Measurements from ENCODE around the gene PIK3R2. TPM values are rescaled to one million over a fixed set of nuclear protein-coding genes. Genes with fewer than 3 reads are reported as not detected.

PIK3R2 gene
- total and polyA plus RNA-seq, 4 donors, result 1.5 to 37.8 (median 7.7) TPM

DNA sequence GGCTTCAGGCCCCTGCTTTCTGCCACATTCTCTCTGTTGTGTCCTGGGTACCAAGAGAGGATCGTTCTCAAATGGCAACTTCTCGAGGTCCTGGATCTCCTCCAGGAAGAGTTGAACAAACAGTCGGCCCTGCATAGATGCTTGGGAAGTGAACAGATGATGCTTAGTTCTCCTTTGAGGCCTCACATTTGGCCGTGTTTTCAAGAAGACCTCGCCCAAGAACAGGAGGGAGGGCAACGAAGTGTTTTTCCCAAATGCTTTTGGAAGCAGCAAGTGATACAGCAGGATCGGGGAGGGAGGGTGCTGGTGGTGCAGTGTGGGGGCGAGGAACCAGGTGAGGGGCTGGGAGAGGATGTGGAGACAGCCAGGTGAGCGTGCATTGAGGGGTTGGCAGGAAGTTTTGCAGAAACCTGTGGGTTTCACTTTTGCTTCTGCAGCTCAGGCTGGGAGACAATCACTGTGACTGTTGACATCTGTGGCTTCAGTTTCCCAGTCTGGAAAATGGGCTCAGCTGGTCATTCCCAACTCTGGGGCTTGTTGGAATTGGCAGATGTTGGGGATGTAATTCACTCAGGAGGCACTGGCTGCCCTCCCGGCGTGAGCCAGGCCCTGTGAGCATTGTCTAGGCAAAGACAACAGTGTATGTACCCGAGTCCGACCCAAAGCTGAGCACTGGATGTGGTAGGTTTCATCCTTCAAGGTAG, 33.8 kb upstream of the PIK3R2 start:
- H3K27ac ChIP-seq (ENCODE audit: low read depth in 1 of 2, low read length in 2 of 2), result peak overlapping the region; percentile 38 to 40
- H3K4me3 ChIP-seq (ENCODE audit: low read depth in 1 of 3, low read length in 3 of 3), result no peak overlapping the region
- DNase-seq (ENCODE audit: low spot score), result no peak
- TF ChIP-seq JUND (IDR thresholded peaks at IDR 0.05), result no peak
- no peak for TF ChIP-seq FOXA2 (IDR thresholded peaks at IDR 0.05)
- TF ChIP-seq HNF4G (IDR thresholded peaks at IDR 0.05), result no peak
- no peak for TF ChIP-seq SP1 (IDR thresholded peaks at IDR 0.05)
- H3K9ac ChIP-seq (ENCODE audit: low read depth in 1 of 2, low read length in 2 of 2), result no peak overlapping the region
- H3K9me3 ChIP-seq (ENCODE audit: control insufficient read depth in 4 of 4, low read length in 3 of 4), result no peaks in the 10 kb centered on the region
- no peaks in the 10 kb centered on the region for H3K27me3 ChIP-seq (ENCODE audit: control insufficient read depth in 4 of 4, insufficient read depth in 4 of 4, low read length in 3 of 4)
- peaks cover 3 to 22% (median 10%) of the 10 kb centered on the region in 4 donors for H3K36me3 ChIP-seq (ENCODE audit: control insufficient read depth in 4 of 4, insufficient read depth in 3 of 4, low read depth in 1 of 4, low read length in 3 of 4)
- WGBS, result 60% methylated on average over 13 of the region's 13 CpGs
- H3K4me1 ChIP-seq (ENCODE audit: control insufficient read depth in 4 of 4, insufficient read depth in 4 of 4, low read length in 3 of 4), result peaks cover 5 to 41% (median 25%) of the 10 kb centered on the region in 4 donors

DNA sequence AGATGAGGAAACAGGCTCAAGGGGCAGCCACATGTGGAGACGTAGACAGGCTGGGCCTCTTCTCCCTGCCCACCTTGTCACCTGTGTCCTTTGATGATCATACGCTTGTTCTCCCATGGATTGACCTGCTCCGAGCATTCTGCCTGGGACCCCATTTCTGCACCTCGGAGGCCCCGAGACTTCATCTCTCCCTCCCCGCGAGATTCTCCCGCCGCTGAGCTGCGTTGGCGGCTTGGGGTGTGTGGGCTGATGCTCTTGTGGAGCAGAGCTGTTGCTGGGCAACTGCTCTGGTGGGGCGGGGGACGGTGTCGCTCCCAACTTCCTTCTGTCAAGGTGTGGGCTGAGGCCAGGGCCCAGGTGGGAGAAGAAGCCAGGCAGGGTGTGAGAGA, 33.3 kb upstream of the PIK3R2 start:
- DNase-seq (ENCODE audit: low spot score), result no peak
- H3K4me1 ChIP-seq (ENCODE audit: control insufficient read depth in 4 of 4, insufficient read depth in 4 of 4, low read length in 3 of 4), result peaks cover 5 to 37% (median 25%) of the 10 kb centered on the region in 4 donors
- peaks cover 0 to 27% (median 13%) of the 10 kb centered on the region in 4 donors for H3K36me3 ChIP-seq (ENCODE audit: control insufficient read depth in 4 of 4, insufficient read depth in 3 of 4, low read depth in 1 of 4, low read length in 3 of 4)
- no peak overlapping the region for H3K9ac ChIP-seq (ENCODE audit: low read depth in 1 of 2, low read length in 2 of 2)
- 88% methylated on average over 14 of the region's 14 CpGs for WGBS
- TF ChIP-seq NR2F2 (IDR thresholded peaks at IDR 0.05), result no peak
- TF ChIP-seq, protein P1, sequence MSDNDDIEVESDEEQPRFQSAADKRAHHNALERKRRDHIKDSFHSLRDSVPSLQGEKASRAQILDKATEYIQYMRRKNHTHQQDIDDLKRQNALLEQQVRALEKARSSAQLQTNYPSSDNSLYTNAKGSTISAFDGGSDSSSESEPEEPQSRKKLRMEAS (IDR thresholded peaks at IDR 0.05), result no peak
- TF ChIP-seq YY1 (IDR thresholded peaks at IDR 0.05), result no peak
- no peak for TF ChIP-seq EGR1 (IDR thresholded peaks at IDR 0.05; ENCODE audit: low read depth in 2 of 2)
- TF ChIP-seq FOXA1 (IDR thresholded peaks at IDR 0.05), result no peak
- TF ChIP-seq HNF4G (IDR thresholded peaks at IDR 0.05), result no peak
- TF ChIP-seq TAF1 (conservative IDR thresholded peaks at IDR 0.05), result no peak
- TF ChIP-seq GABPA (IDR thresholded peaks at IDR 0.05 in 1 of 2, conservative IDR thresholded peaks at IDR 0.05 in 1 of 2), result no peak
- TF ChIP-seq, protein P2, sequence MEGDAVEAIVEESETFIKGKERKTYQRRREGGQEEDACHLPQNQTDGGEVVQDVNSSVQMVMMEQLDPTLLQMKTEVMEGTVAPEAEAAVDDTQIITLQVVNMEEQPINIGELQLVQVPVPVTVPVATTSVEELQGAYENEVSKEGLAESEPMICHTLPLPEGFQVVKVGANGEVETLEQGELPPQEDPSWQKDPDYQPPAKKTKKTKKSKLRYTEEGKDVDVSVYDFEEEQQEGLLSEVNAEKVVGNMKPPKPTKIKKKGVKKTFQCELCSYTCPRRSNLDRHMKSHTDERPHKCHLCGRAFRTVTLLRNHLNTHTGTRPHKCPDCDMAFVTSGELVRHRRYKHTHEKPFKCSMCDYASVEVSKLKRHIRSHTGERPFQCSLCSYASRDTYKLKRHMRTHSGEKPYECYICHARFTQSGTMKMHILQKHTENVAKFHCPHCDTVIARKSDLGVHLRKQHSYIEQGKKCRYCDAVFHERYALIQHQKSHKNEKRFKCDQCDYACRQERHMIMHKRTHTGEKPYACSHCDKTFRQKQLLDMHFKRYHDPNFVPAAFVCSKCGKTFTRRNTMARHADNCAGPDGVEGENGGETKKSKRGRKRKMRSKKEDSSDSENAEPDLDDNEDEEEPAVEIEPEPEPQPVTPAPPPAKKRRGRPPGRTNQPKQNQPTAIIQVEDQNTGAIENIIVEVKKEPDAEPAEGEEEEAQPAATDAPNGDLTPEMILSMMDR (IDR thresholded peaks at IDR 0.05; ENCODE audit: low read depth, low read length, missing input control), result no peak
- TF ChIP-seq HNF4A (conservative IDR thresholded peaks at IDR 0.05), result no peak
- no peaks in the 10 kb centered on the region for H3K9me3 ChIP-seq (ENCODE audit: control insufficient read depth in 4 of 4, low read length in 3 of 4)
- H3K27ac ChIP-seq (ENCODE audit: low read depth in 1 of 2, low read length in 2 of 2), result peak overlapping the region in 1 of 2 donors; percentile 40
- no peaks in the 10 kb centered on the region for H3K27me3 ChIP-seq (ENCODE audit: control insufficient read depth in 4 of 4, insufficient read depth in 4 of 4, low read length in 3 of 4)
- no peak overlapping the region for H3K4me3 ChIP-seq (ENCODE audit: low read depth in 1 of 3, low read length in 3 of 3)

DNA sequence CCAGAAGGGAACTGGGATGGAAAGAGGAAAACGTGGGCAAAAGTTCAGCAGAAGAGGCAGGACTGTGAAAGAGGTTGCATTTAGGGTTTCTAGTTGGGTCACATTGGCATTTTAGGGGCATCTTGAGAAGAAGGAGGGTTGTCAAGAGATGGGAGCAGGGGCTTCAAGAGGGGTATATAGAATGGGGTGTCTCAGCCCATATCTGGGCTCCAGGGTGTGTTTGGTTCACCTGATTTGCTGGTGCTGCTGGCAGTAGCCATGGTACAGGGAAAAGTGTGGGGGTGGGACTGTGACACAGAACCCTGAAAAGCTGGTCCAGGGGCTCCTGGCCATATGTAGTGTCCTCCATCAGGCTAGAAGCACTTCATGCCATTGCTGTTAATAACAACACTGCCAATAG, 32.8 kb upstream of the PIK3R2 start:
- peaks cover 3 to 29% (median 13%) of the 10 kb centered on the region in 4 donors for H3K36me3 ChIP-seq (ENCODE audit: control insufficient read depth in 4 of 4, insufficient read depth in 3 of 4, low read depth in 1 of 4, low read length in 3 of 4)
- 70% methylated on average over 1 of the region's 1 CpG for WGBS
- TF ChIP-seq NR2F2 (IDR thresholded peaks at IDR 0.05), result no peak
- TF ChIP-seq, protein P3, sequence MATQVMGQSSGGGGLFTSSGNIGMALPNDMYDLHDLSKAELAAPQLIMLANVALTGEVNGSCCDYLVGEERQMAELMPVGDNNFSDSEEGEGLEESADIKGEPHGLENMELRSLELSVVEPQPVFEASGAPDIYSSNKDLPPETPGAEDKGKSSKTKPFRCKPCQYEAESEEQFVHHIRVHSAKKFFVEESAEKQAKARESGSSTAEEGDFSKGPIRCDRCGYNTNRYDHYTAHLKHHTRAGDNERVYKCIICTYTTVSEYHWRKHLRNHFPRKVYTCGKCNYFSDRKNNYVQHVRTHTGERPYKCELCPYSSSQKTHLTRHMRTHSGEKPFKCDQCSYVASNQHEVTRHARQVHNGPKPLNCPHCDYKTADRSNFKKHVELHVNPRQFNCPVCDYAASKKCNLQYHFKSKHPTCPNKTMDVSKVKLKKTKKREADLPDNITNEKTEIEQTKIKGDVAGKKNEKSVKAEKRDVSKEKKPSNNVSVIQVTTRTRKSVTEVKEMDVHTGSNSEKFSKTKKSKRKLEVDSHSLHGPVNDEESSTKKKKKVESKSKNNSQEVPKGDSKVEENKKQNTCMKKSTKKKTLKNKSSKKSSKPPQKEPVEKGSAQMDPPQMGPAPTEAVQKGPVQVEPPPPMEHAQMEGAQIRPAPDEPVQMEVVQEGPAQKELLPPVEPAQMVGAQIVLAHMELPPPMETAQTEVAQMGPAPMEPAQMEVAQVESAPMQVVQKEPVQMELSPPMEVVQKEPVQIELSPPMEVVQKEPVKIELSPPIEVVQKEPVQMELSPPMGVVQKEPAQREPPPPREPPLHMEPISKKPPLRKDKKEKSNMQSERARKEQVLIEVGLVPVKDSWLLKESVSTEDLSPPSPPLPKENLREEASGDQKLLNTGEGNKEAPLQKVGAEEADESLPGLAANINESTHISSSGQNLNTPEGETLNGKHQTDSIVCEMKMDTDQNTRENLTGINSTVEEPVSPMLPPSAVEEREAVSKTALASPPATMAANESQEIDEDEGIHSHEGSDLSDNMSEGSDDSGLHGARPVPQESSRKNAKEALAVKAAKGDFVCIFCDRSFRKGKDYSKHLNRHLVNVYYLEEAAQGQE (IDR thresholded peaks at IDR 0.05), result no peak
- TF ChIP-seq RAD21 (IDR thresholded peaks at IDR 0.05), result no peak
- no peak for TF ChIP-seq TAF1 (conservative IDR thresholded peaks at IDR 0.05)
- no peak for TF ChIP-seq FOXA1 (IDR thresholded peaks at IDR 0.05)
- TF ChIP-seq, protein P2 (IDR thresholded peaks at IDR 0.05; ENCODE audit: low read depth, low read length, missing input control), result no peak
- no peak for TF ChIP-seq GABPA (IDR thresholded peaks at IDR 0.05 in 1 of 2, conservative IDR thresholded peaks at IDR 0.05 in 1 of 2)
- TF ChIP-seq, protein P4, sequence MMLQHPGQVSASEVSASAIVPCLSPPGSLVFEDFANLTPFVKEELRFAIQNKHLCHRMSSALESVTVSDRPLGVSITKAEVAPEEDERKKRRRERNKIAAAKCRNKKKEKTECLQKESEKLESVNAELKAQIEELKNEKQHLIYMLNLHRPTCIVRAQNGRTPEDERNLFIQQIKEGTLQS (IDR thresholded peaks at IDR 0.05), result no peak
- TF ChIP-seq FOXA2 (IDR thresholded peaks at IDR 0.05), result no peak
- no peak for TF ChIP-seq EGR1 (IDR thresholded peaks at IDR 0.05; ENCODE audit: low read depth in 2 of 2)
- no peak for TF ChIP-seq JUND (IDR thresholded peaks at IDR 0.05)
- TF ChIP-seq HNF4G (IDR thresholded peaks at IDR 0.05), result no peak

More for the DNA sequence above, 32.8 kb upstream of the PIK3R2 start:
- Histone ChIP-seq H3K4me3 (ENCODE audit: low read depth in 1 of 3, low read length in 3 of 3) (no peak overlapping the region), H3K9ac (ENCODE audit: low read depth in 1 of 2, low read length in 2 of 2) (no peak overlapping the region), H3K27ac (ENCODE audit: low read depth in 1 of 2, low read length in 2 of 2) (no peak overlapping the region), H3K4me1 (ENCODE audit: control insufficient read depth in 4 of 4, insufficient read depth in 4 of 4, low read length in 3 of 4) (peaks cover 5 to 33% (median 24%) of the 10 kb centered on the region in 4 donors), H3K9me3 (ENCODE audit: control insufficient read depth in 4 of 4, low read length in 3 of 4) (no peaks in the 10 kb centered on the region), H3K27me3 (ENCODE audit: control insufficient read depth in 4 of 4, insufficient read depth in 4 of 4, low read length in 3 of 4) (no peaks in the 10 kb centered on the region)
- no peak for DNase-seq (ENCODE audit: low spot score)
